Psoas muscle (tissue), 8 donors: ENCODE results near the gene TBC1D5. TPM values are rescaled to one million over a fixed set of nuclear protein-coding genes. Genes with fewer than 3 reads are reported as not detected.

Source experiments
- ATAC-seq, 4 donors: fragments of 200-7000 bp; cut with Tn5 transposase; one replicate each; pipeline ENCODE4 v1.9.1; 2020; ENCODE audit warnings: moderate library complexity in 3 of 4, mild to moderate bottlenecking in 2 of 4
- DNase-seq, 2 donors: peaks; one replicate each; pipeline ENCODE4 v3.0.0-alpha.2; 2020
- H3K27ac ChIP-seq: fragments of 200-600 bp; one replicate; pipeline ENCODE4 v1.8.0; 2022
- H3K27me3 ChIP-seq, 3 donors: fragments of 200-600 bp in 1 of 3; one replicate each; pipeline versions ENCODE4 v1.6.1 to v1.8.0; 2013 to 2022; ENCODE audit warnings: low read length in 2 of 3, mild to moderate bottlenecking in 2 of 3, moderate library complexity in 1 of 3; ENCODE audit not compliant: insufficient read depth in 3 of 3
- H3K36me3 ChIP-seq, 2 donors: fragments of 200-600 bp in 1 of 2; one replicate each; pipeline versions ENCODE4 v1.6.1 to v1.8.0; 2013 to 2022; ENCODE audit warnings: low read depth in 1 of 2, mild to moderate bottlenecking in 1 of 2, moderate library complexity in 1 of 2; ENCODE audit not compliant: insufficient read depth in 1 of 2
- H3K4me1 ChIP-seq: fragments of 200-600 bp; one replicate; pipeline ENCODE4 v1.8.0; 2022
- H3K4me3 ChIP-seq: fragments of 200-600 bp; one replicate; pipeline ENCODE4 v1.8.0; 2022; ENCODE audit warnings: mild to moderate bottlenecking
- H3K9me3 ChIP-seq: fragments of 200-600 bp; one replicate; pipeline ENCODE4 v1.8.0; 2022
- CTCF ChIP-seq: fragments of 200-600 bp; IDR thresholded peaks from one replicate; pipeline ENCODE4 v1.8.0; 2022; ENCODE audit warnings: antibody characterized with exemption
- WGBS, 3 donors: extraction: QIAGEN DNeasy Blood & Tissue Kit; methylation state at CpG; one replicate each; pipeline versions ENCODE4 v1.1.6 to v1.1.7; 2013; 5-methylcytosine and 5-hydroxymethylcytosine counted together
- intact Hi-C, 2 donors: fragments of 100-400 bp; cut with DNase I; formaldehyde crosslinking; loops; one replicate each; pipeline versions ENCODE4 v1.11.0 to v1.14.2; 2022
- polyA plus RNA-seq, 3 donors: library from polyadenylated mRNA; stranded (reverse); fragments of 200-250 nt; gene quantifications; one replicate each; pipeline ENCODE4 v1.2.3, GENCODE V29; 2013
- total RNA-seq, 4 donors: library from RNA; stranded (reverse); fragmentation: NEBNext Ultra II Directional in 2 of 4; extraction: Animal tissue kit (Norgen Biotek cat#: 25700) in 2 of 4; gene quantifications; one replicate each; pipeline versions ENCODE4 v1.2.1 to v1.2.4, GENCODE V29; 2021 to 2023
- donor health status: healthy with polysubstance abuse.
- donor health status: DM: no; HTN: no; CAD: no; lungs with moderate emphysema.
- donor health status: Bipolar disorder and iron deficiency.
- donor health status: healthy.
- donor health status: DM: yes; HTN: yes; CAD: no.
- donor health status: DM: no; HTN: no; CAD: no.
- donor health status: DM: no; HTN: no; CAD: no.
- donor health status: DM: yes; HTN: yes; CAD: no.

TBC1D5 gene
- total and polyA plus RNA-seq, 7 donors = 4.3 to 20.4 (median 13.3) TPM

- Histone ChIP-seq H3K27me3 (no peaks in the 10 kb centered on the region), H3K27ac (no peak overlapping the region), H3K4me1 (no peaks in the 10 kb centered on the region), H3K9me3 (no peaks in the 10 kb centered on the region), H3K4me3 (no peak overlapping the region), H3K36me3 (peaks cover 0 to 4% of the 10 kb centered on the region in 2 donors)
- 92 to 96% (median 96%) methylated on average over 3 of the region's 3 CpGs for WGBS, 3 donors
- no peak for TF ChIP-seq CTCF
- no peak for DNase-seq
- intact Hi-C loops = loop anchor here in 1 of 2 donors (10.0 kb wide), 1 partner anchor 66 kb away; no protein-coding TSS in a partner anchor
- ATAC-seq = no peak
Observed at GRCh38 chr3:17390785-17391184, 351.6 kb downstream of the TBC1D5 start.

GRCh38 chr3:17387108-17387507 lies 355.3 kb downstream of the TBC1D5 start:
- no peaks in the 10 kb centered on the region for H3K9me3 ChIP-seq
- ATAC-seq = no peak
- no peak overlapping the region for H3K4me3 ChIP-seq
- no peaks in the 10 kb centered on the region for H3K27me3 ChIP-seq
- no peak for TF ChIP-seq CTCF
- WGBS, 3 donors = 96 to 100% (median 100%) methylated on average over 1 of the region's 1 CpG
- no peak for DNase-seq
- H3K36me3 ChIP-seq = peaks cover 0 to 6% of the 10 kb centered on the region in 2 donors
- no peak overlapping the region for H3K27ac ChIP-seq
- no peaks in the 10 kb centered on the region for H3K4me1 ChIP-seq
- intact Hi-C loops = no loop called here

- Histone ChIP-seq H3K4me3 (no peak overlapping the region), H3K27ac (no peak overlapping the region), H3K4me1 (no peaks in the 10 kb centered on the region), H3K27me3 (no peaks in the 10 kb centered on the region), H3K36me3 (peaks cover 0 to 6% of the 10 kb centered on the region in 2 donors), H3K9me3 (no peaks in the 10 kb centered on the region)
- WGBS, 3 donors = 88 to 94% (median 91%) methylated on average over 8 of the region's 8 CpGs
- ATAC-seq = no peak
- intact Hi-C loops = no loop called here
- DNase-seq = no peak
- TF ChIP-seq CTCF = no peak
Observed at GRCh38 chr3:17386432-17386831, 356.0 kb downstream of the TBC1D5 start.

GRCh38 chr3:17384567-17385296 lies 357.7 kb downstream of the TBC1D5 start:
- H3K4me3 ChIP-seq = no peak overlapping the region
- no peaks in the 10 kb centered on the region for H3K27me3 ChIP-seq
- WGBS, 3 donors = 85 to 96% (median 95%) methylated on average over 3 of the region's 3 CpGs
- H3K36me3 ChIP-seq = peaks cover 0 to 6% of the 10 kb centered on the region in 2 donors
- ATAC-seq (peak in 1 of 4 donors; percentile 43), DNase-seq (no peak)
- no peaks in the 10 kb centered on the region for H3K9me3 ChIP-seq
- intact Hi-C loops = no loop called here
- H3K4me1 ChIP-seq = no peaks in the 10 kb centered on the region
- no peak overlapping the region for H3K27ac ChIP-seq
- no peak for TF ChIP-seq CTCF

GRCh38 chr3:17373304-17373703 lies 369.1 kb downstream of the TBC1D5 start:
- intact Hi-C loops = no loop called here
- H3K36me3 ChIP-seq = peaks cover 3 to 28% of the 10 kb centered on the region in 2 donors

More at GRCh38 chr3:17373304-17373703, 369.1 kb downstream of the TBC1D5 start:
- H3K9me3 ChIP-seq = no peaks in the 10 kb centered on the region
- no peaks in the 10 kb centered on the region for H3K27me3 ChIP-seq
- no peak overlapping the region for H3K4me3 ChIP-seq
- ATAC-seq = no peak
- WGBS, 3 donors = 92 to 98% (median 95%) methylated on average over 1 of the region's 1 CpG
- TF ChIP-seq CTCF = no peak
- no peak overlapping the region for H3K27ac ChIP-seq
- no peak for DNase-seq
- no peaks in the 10 kb centered on the region for H3K4me1 ChIP-seq
